ENCODE measurements around the gene S100A7A. TPM values are rescaled to one million over a fixed set of nuclear protein-coding genes. Genes with fewer than 3 reads are reported as not detected.

Gene S100A7A
- total and polyA plus RNA-seq, 2 of the 8 experiments (the other 6 are each of a cell fraction or from before 2014, with no cell fraction given): not detected

DNA sequence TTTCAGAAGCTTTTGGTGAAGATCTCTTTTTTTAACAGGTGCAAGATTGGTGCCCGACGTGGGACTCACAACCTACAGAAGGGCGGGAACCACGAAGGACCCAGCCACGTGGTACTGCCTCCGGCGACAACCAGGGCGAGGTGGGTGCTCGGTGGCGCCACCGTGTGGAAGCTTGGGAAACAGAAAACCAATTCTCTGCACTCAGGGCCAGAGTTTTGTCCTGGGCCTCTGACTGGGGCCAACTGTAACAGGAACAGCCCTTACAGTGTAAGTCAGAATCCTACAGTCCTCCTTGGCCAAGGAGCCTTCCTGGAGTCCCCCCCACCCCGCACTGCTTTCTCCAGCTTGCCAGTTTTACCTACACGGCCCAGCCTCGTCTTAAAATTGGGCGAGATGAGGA lies 11.6 kb upstream of the S100A7A start:
- Histone ChIP-seq H3K27ac (ENCODE audit: low read depth, low read length) (no peak overlapping the region), H3K23me2 (ENCODE audit: low read depth, low read length) (no peaks in the 10 kb centered on the region; the same call in 1 of the 2 replicates), H3K79me2 (ENCODE audit: control insufficient read depth in 1 of 2, insufficient read depth in 2 of 2, low read length in 2 of 2) (no peaks in the 10 kb centered on the region), H3K4ac (replicated peaks; ENCODE audit: insufficient read length, low read depth, low read length) (no peak overlapping the region), H2BK5ac (ENCODE audit: low read depth, low read length) (no peak overlapping the region), H2BK120ac (replicated peaks; ENCODE audit: low read depth, low read length) (no peak overlapping the region), H4K8ac (ENCODE audit: extremely low read depth, insufficient read depth, low read length) (no peak overlapping the region), H3K27me3 (replicated peaks in 1 of 4; ENCODE audit: control insufficient read depth in 3 of 4, extremely low read depth in 1 of 4, insufficient read depth in 3 of 4, low read length in 3 of 4) (peaks cover 0 to 11% (median 8%) of the 10 kb centered on the region in 4 experiments; a peak in 6 of 7 replicates), H3K23ac (ENCODE audit: insufficient read length) (no peak overlapping the region), H2BK20ac (ENCODE audit: low read length) (no peak overlapping the region), H4K5ac (ENCODE audit: insufficient read length, low read depth, low read length) (no peak overlapping the region), H2AFZ (ENCODE audit: low read length) (no peak overlapping the region), H3K56ac (replicated peaks; ENCODE audit: insufficient read length, low read depth, low read length) (no peak overlapping the region), H3K4me3 (ENCODE audit: extremely low read depth in 1 of 4, insufficient read depth in 2 of 4, low read depth in 3 of 4, low read length in 4 of 4) (no peak overlapping the region), H2AK5ac (ENCODE audit: low read depth, low read length) (no peak overlapping the region), H2BK15ac (ENCODE audit: low read length) (no peak overlapping the region), H3K36me3 (ENCODE audit: control insufficient read depth in 2 of 4, insufficient read depth in 4 of 4, low read length in 3 of 4) (no peaks in the 10 kb centered on the region), H3K4me2 (ENCODE audit: insufficient read depth in 1 of 2, low read depth in 2 of 2, low read length in 2 of 2) (no peak overlapping the region), H3K14ac (ENCODE audit: insufficient read length) (no peak overlapping the region), H3K9ac (replicated peaks in 1 of 4; ENCODE audit: extremely low read depth in 1 of 4, low read depth in 3 of 4, low read length in 3 of 4) (no peak overlapping the region), H2BK12ac (ENCODE audit: low read depth, low read length) (no peak overlapping the region), H3K79me1 (ENCODE audit: low read depth, low read length) (no peaks in the 10 kb centered on the region), H3K4me1 (replicated peaks in 1 of 4; ENCODE audit: control insufficient read depth in 3 of 4, insufficient read depth in 4 of 4, low read length in 3 of 4) (no peaks in the 10 kb centered on the region; a peak in 1 of 7 replicates), H4K20me1 (replicated peaks in 1 of 2; ENCODE audit: control insufficient read depth in 1 of 2, insufficient read depth in 2 of 2, low read length in 2 of 2) (no peaks in the 10 kb centered on the region), H3K18ac (ENCODE audit: extremely low read depth, low read length) (no peak overlapping the region), H4K91ac (replicated peaks; ENCODE audit: insufficient read length, low read length) (no peak overlapping the region), H3K9me3 (ENCODE audit: insufficient read depth in 2 of 2, low read depth in 1 of 2, low read length in 1 of 2) (peaks cover 2 to 3% of the 10 kb centered on the region in 2 experiments; a peak in 1 of 4 replicates)
- ChIA-PET CTCF (ENCODE audit: partially characterized antibody) (interaction anchor here (0.8 to 4.7 kb wide), 13 partner anchors 10 to 164 kb away, joined by 3 to 50 read pairs (median 4); partner anchors contain the start of gene S100A9), POLR2A (ENCODE audit: partially characterized antibody) (no interaction called here)
- WGBS, 2 experiments (ENCODE audit: extremely low coverage in 1 of 2, insufficient coverage in 1 of 2, insufficient read length in 1 of 2, insufficient replicate concordance in 2 of 2, low coverage in 1 of 2, low lambda C conversion rate in 2 of 2, missing lambda C conversion rate in 1 of 2): 50% methylated on average over 15 of the region's 15 CpGs; no CpG with 5 or more reads in 1 of the 2 experiments
- FAIRE-seq (no peak), DNase-seq (ENCODE audit: low read depth in 1 of 2, low spot score in 2 of 2) (peak; percentile 19 to 86)
- TF ChIP-seq KDM1A (IDR thresholded peaks at IDR 0.05; ENCODE audit: borderline replicate concordance, low read length) (no peak), CREB1 (IDR thresholded peaks at IDR 0.05) (no peak), POLR2A (IDR thresholded peaks at IDR 0.05; ENCODE audit: control extremely low read depth in 1 of 2, low read depth in 2 of 2, low read length in 2 of 2) (no peak), CHD2 (IDR thresholded peaks at IDR 0.05; ENCODE audit: low read length) (no peak), SP1 (IDR thresholded peaks at IDR 0.05; ENCODE audit: low read depth, low read length) (no peak), SP2 (IDR thresholded peaks at IDR 0.05; ENCODE audit: low read length) (no peak), YY1 (IDR thresholded peaks at IDR 0.05; ENCODE audit: low read depth, low read length) (no peak), PHF8 (conservative IDR thresholded peaks at IDR 0.05; ENCODE audit: low read depth, low read length) (no peak)
- TF ChIP-seq, protein P1, sequence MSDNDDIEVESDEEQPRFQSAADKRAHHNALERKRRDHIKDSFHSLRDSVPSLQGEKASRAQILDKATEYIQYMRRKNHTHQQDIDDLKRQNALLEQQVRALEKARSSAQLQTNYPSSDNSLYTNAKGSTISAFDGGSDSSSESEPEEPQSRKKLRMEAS (IDR thresholded peaks at IDR 0.05): peak; percentile 99
- TF ChIP-seq, protein P2, sequence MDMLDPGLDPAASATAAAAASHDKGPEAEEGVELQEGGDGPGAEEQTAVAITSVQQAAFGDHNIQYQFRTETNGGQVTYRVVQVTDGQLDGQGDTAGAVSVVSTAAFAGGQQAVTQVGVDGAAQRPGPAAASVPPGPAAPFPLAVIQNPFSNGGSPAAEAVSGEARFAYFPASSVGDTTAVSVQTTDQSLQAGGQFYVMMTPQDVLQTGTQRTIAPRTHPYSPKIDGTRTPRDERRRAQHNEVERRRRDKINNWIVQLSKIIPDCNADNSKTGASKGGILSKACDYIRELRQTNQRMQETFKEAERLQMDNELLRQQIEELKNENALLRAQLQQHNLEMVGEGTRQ (IDR thresholded peaks at IDR 0.05; ENCODE audit: low read length): peak; percentile 51
- TF ChIP-seq, protein P3, sequence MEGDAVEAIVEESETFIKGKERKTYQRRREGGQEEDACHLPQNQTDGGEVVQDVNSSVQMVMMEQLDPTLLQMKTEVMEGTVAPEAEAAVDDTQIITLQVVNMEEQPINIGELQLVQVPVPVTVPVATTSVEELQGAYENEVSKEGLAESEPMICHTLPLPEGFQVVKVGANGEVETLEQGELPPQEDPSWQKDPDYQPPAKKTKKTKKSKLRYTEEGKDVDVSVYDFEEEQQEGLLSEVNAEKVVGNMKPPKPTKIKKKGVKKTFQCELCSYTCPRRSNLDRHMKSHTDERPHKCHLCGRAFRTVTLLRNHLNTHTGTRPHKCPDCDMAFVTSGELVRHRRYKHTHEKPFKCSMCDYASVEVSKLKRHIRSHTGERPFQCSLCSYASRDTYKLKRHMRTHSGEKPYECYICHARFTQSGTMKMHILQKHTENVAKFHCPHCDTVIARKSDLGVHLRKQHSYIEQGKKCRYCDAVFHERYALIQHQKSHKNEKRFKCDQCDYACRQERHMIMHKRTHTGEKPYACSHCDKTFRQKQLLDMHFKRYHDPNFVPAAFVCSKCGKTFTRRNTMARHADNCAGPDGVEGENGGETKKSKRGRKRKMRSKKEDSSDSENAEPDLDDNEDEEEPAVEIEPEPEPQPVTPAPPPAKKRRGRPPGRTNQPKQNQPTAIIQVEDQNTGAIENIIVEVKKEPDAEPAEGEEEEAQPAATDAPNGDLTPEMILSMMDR (IDR thresholded peaks at IDR 0.05; ENCODE audit: control extremely low read depth in 1 of 3, insufficient read depth in 1 of 3, low read depth in 1 of 3, low read length in 3 of 3): peak; percentile 81 to 90 (median 84)
